ENCODE measurements around the gene CIROP.

Gene CIROP

DNA sequence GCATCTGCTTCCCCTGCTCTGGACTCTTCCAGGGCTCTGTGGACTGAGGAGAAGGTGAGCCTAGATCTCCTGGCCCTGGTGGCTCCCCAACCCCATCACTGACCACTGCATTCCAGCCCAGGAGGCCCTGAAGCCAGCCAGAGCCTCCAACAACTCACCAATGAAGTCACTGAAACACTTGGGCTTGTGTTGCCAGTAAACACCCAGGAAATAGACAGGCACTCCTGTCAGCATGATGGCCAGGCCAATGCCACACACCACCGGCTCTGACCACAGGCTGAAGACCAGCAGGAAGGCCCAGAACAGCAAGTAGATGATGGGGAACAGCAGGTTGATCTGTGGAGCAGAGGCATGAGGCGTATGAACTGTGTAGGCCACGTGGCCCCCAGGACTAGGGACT is 23.1 kb upstream of the CIROP start:
- peaks cover 2% of the 10 kb centered on the region for H3K4me1 ChIP-seq (ENCODE audit: insufficient read depth, poor library complexity, severe bottlenecking)
- no peak overlapping the region for H3K4me3 ChIP-seq (ENCODE audit: severe bottlenecking)
- TF ChIP-seq, protein P1, sequence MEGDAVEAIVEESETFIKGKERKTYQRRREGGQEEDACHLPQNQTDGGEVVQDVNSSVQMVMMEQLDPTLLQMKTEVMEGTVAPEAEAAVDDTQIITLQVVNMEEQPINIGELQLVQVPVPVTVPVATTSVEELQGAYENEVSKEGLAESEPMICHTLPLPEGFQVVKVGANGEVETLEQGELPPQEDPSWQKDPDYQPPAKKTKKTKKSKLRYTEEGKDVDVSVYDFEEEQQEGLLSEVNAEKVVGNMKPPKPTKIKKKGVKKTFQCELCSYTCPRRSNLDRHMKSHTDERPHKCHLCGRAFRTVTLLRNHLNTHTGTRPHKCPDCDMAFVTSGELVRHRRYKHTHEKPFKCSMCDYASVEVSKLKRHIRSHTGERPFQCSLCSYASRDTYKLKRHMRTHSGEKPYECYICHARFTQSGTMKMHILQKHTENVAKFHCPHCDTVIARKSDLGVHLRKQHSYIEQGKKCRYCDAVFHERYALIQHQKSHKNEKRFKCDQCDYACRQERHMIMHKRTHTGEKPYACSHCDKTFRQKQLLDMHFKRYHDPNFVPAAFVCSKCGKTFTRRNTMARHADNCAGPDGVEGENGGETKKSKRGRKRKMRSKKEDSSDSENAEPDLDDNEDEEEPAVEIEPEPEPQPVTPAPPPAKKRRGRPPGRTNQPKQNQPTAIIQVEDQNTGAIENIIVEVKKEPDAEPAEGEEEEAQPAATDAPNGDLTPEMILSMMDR (IDR thresholded peaks at IDR 0.05; ENCODE audit: poor library complexity, severe bottlenecking) = no peak
- H3K36me3 ChIP-seq (ENCODE audit: low read depth) = no peaks in the 10 kb centered on the region
- H3K9me3 ChIP-seq (ENCODE audit: severe bottlenecking) = no peaks in the 10 kb centered on the region
- no peaks in the 10 kb centered on the region for H3K27me3 ChIP-seq (ENCODE audit: insufficient read depth, poor library complexity, severe bottlenecking)
- no peak overlapping the region for H3K27ac ChIP-seq (ENCODE audit: poor library complexity, severe bottlenecking)
- ATAC-seq (ENCODE audit: low read depth) (no peak), DNase-seq (ENCODE audit: low spot score) (no peak)

DNA sequence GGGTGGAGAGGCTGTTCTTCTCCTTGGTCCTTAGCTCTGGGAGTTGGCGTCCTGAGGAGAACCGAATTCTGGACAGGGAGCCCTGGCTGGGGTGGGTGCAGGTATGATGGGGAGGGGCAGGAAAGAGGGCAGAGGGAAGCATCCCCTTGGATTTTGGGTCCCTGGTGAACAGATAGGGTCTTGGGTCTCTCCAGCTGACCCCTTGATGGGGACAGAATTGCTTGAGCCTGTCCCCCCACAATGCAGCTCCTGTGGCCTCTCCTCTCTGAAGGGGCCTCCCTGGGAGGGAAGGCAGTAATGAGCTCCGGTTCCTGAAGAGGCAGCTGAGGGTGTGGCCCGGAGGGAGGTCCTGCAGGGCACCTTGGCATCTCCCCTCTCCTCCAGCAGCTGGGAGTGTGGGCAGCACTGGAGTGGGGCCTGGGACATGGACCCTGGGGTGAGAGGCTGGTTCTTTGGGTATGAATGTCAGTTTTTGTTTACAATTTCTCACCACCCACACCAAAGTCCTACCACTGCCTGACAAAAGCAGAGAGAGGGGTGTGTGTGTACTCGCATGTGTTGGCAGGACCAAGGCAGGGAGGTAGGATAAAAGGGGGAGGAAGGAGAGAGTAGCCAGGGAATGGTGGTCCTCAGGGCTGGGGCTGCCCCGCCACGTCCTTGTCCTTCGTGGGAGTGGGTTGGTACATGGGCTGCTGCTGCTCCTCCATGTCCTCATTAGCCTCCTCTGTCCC is 21.9 kb upstream of the CIROP start:
- TF ChIP-seq, protein P1 (IDR thresholded peaks at IDR 0.05; ENCODE audit: poor library complexity, severe bottlenecking) = no peak
- no peak overlapping the region for H3K27ac ChIP-seq (ENCODE audit: poor library complexity, severe bottlenecking)
- H3K4me3 ChIP-seq (ENCODE audit: severe bottlenecking) = no peak overlapping the region
- ATAC-seq (ENCODE audit: low read depth) (no peak), DNase-seq (ENCODE audit: low spot score) (no peak)
- no peaks in the 10 kb centered on the region for H3K27me3 ChIP-seq (ENCODE audit: insufficient read depth, poor library complexity, severe bottlenecking)
- no peaks in the 10 kb centered on the region for H3K36me3 ChIP-seq (ENCODE audit: low read depth)
- H3K9me3 ChIP-seq (ENCODE audit: severe bottlenecking) = no peaks in the 10 kb centered on the region
- peaks cover 2% of the 10 kb centered on the region for H3K4me1 ChIP-seq (ENCODE audit: insufficient read depth, poor library complexity, severe bottlenecking)

DNA sequence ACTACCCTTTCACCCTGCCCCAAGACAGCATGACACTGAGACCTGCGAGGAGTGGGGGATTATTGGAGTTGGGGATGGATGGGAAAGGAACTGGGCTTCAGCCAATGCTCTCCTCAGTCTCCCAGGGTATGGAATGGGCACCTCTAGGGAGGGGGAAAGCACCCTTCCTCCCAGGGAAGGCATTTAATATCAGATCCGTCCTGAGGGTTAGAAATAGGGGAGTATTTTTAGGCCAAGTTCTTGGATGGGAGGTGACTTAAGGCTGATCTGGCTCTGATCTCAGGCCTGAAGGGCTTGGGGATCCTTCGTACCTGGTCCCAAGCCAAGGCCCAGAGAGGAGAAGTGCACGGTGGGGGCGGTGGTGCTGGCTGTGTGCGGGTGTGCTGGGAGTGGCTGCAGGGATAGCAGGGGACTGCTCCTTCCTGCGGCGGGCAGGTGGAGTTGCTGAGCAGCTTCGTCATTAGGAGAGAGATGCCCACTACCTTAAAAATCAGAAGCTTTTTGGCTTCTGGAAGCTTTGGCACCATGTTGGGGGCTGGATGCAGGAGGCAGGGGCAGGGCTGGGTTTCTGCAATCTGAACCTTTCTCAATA is 21.2 kb upstream of the CIROP start:
- TF ChIP-seq, protein P1 (IDR thresholded peaks at IDR 0.05; ENCODE audit: poor library complexity, severe bottlenecking) = no peak

DNA sequence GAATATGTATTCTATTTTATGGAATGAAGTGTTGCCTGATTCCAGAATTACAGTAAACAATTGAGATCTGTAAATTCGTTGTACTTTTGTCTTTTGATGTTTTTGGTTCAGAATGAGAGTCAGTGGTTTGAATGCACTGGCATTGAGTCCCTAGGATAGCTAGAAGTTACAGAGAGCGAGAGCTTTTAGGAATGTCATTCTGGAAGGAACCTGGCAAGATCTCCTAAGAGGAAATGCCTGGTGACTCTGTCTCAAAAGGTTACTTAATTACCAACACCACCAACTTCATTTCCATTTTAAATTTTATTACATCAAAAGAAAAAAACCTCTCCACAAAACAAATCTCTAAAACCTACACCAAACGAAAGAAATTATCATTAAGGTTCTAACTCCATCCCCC is 20.2 kb upstream of the CIROP start:
- Histone ChIP-seq H3K4me1 (ENCODE audit: insufficient read depth, poor library complexity, severe bottlenecking) (peaks cover 2% of the 10 kb centered on the region), H3K9me3 (ENCODE audit: severe bottlenecking) (no peaks in the 10 kb centered on the region), H3K4me3 (ENCODE audit: severe bottlenecking) (no peak overlapping the region), H3K27me3 (ENCODE audit: insufficient read depth, poor library complexity, severe bottlenecking) (no peaks in the 10 kb centered on the region), H3K36me3 (ENCODE audit: low read depth) (no peaks in the 10 kb centered on the region), H3K27ac (ENCODE audit: poor library complexity, severe bottlenecking) (no peak overlapping the region)
- TF ChIP-seq, protein P1 (IDR thresholded peaks at IDR 0.05; ENCODE audit: poor library complexity, severe bottlenecking) = no peak
- DNase-seq (ENCODE audit: low spot score) (no peak), ATAC-seq (ENCODE audit: low read depth) (no peak)

More for the DNA sequence above, 21.2 kb upstream of the CIROP start:
- Histone ChIP-seq H3K9me3 (ENCODE audit: severe bottlenecking) (no peaks in the 10 kb centered on the region), H3K27ac (ENCODE audit: poor library complexity, severe bottlenecking) (no peak overlapping the region), H3K27me3 (ENCODE audit: insufficient read depth, poor library complexity, severe bottlenecking) (no peaks in the 10 kb centered on the region), H3K36me3 (ENCODE audit: low read depth) (no peaks in the 10 kb centered on the region), H3K4me1 (ENCODE audit: insufficient read depth, poor library complexity, severe bottlenecking) (peaks cover 2% of the 10 kb centered on the region), H3K4me3 (ENCODE audit: severe bottlenecking) (no peak overlapping the region)
- no peak for ATAC-seq (ENCODE audit: low read depth)
- no peak for DNase-seq (ENCODE audit: low spot score)
